H7 (cell line): ENCODE data around the gene MICU1. TPM values are rescaled to one million over a fixed set of nuclear protein-coding genes. Genes with fewer than 3 reads are reported as not detected.
"Not testable (repeated sequence)": the region's sequence is repeated elsewhere in the genome, so short reads cannot be mapped to it uniquely, and the experiment has no call there.

Experiments
- DNase-seq: peaks from one replicate; pipeline ENCODE4 v3.0.0; 2012
- H3K27me3 ChIP-seq: 2 replicates; pipeline ENCODE4 v1.6.0; 2011; ENCODE audit warnings: mild to moderate bottlenecking, low read length; ENCODE audit not compliant: control insufficient read depth, insufficient read depth
- H3K36me3 ChIP-seq: replicated peaks from 2 replicates; pipeline ENCODE4 v1.5.1; 2011; ENCODE audit warnings: low read length; ENCODE audit not compliant: control insufficient read depth, insufficient read depth
- H3K4me3 ChIP-seq: 2 replicates; pipeline ENCODE4 v1.5.1; 2011; ENCODE audit warnings: low read depth, mild to moderate bottlenecking, control low read depth, low read length, moderate library complexity; ENCODE audit not compliant: insufficient read depth
- total RNA-seq: library from RNA; depleted of rRNA; stranded (reverse); fragments of >200 nt; shearing (Covaris generic); gene quantifications from 2 replicates; pipeline ENCODE4 v1.2.3, GENCODE V29; 2014

MICU1 gene
- total RNA-seq, 1 experiment from 2014 or later = 41.0 TPM

GRCh38 chr10:72485701-72486100 lies 140.2 kb downstream of the MICU1 start:
- Histone ChIP-seq H3K36me3 (no peaks in the 10 kb centered on the region), H3K27me3 (no peaks in the 10 kb centered on the region), H3K4me3 (no peak overlapping the region)
- no peak for DNase-seq

DNA sequence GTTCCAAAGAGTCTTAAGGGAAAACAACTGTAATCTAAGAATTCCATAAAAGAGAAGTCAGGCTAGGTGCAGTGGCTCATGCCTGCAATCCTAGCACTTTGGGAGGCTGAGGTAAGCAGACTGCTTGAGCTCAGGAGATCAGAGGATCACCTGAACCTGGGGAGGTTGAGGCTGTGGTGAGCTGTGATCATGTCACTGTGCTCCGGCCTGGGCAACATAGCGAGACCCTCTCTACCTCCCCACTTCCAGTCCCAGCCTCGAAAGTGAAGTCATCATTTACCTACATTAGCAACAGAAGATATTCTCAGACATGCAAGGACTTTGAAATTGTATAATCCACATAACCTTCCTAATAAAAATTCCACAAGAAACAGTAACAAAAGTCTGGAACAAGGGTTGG lies 141.4 kb downstream of the MICU1 start:
- H3K36me3 ChIP-seq = no peaks in the 10 kb centered on the region
- no peak overlapping the region for H3K4me3 ChIP-seq
- no peak for DNase-seq
- no peaks in the 10 kb centered on the region for H3K27me3 ChIP-seq

DNA sequence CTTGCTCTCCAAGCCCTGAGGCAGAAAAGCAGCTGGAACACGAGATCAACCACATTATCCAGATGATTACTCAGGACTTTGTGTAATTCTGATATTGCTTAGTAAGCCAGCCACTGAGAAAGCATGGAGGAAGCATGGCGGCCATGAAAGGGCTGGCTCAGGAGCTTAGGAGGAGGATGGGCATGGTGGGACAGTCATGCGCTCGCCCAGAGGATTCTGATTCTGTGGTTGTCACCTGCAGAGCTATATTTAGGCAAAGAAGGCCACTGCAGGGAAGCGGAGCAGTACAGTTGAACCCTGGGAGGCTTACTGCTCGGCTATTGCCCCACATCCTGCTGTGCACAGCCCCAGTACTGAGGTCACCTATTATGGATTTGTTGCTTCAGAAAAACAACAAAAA lies 142.4 kb downstream of the MICU1 start:
- no peak for DNase-seq
- H3K36me3 ChIP-seq = no peaks in the 10 kb centered on the region
- H3K4me3 ChIP-seq = no peak overlapping the region
- H3K27me3 ChIP-seq = no peaks in the 10 kb centered on the region

DNA sequence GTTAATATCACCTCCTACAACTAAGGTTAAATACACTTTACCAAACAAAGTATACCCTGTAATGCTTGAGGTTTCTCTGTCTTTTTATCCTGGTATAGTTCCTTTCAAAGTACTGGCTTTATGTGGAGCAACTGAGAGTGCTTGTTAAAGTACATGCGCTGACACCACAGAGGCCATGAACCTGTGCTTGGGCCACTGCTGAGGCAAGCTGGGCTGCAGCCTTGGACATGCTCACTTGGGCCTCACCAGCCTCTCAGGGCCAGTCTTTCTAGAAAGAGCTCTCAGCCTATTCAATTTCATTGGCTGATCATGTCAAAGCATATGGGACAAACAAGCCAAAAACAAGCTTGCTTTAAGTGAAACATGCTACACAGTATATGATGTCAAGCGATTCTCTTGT lies 145.0 kb downstream of the MICU1 start:
- DNase-seq = no peak
- no peak overlapping the region for H3K4me3 ChIP-seq
- no peaks in the 10 kb centered on the region for H3K27me3 ChIP-seq
- H3K36me3 ChIP-seq = no peaks in the 10 kb centered on the region; the same call in 1 of the 2 replicates

GRCh38 chr10:72477463-72477862 lies 148.4 kb downstream of the MICU1 start:
- no peaks in the 10 kb centered on the region for H3K27me3 ChIP-seq
- DNase-seq = no peak
- H3K36me3 ChIP-seq = no peaks in the 10 kb centered on the region; the same call in 1 of the 2 replicates
- no peak overlapping the region for H3K4me3 ChIP-seq

DNA sequence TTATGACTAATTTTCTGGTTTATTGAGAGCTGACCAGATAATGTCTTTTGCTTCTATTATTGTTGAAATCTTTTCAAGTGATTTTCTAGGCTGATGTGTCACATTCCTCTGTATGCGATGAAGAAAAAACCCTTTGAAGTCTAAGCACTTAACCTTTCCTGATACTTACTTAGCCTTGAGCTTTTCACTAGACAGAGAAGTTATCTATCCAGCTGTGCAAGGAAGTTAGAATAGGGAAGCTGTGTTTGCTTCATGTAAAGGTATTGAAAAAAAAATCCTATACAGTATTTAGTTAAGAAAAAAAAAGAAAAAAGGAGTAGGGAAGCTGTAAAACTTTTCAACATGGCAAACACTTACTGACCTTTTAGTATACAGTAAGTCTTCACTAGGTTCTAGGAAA lies 153.6 kb downstream of the MICU1 start:
- H3K36me3 ChIP-seq = no peaks in the 10 kb centered on the region; the same call in 1 of the 2 replicates
- no peak for DNase-seq
- no peak overlapping the region for H3K4me3 ChIP-seq
- no peaks in the 10 kb centered on the region for H3K27me3 ChIP-seq

DNA sequence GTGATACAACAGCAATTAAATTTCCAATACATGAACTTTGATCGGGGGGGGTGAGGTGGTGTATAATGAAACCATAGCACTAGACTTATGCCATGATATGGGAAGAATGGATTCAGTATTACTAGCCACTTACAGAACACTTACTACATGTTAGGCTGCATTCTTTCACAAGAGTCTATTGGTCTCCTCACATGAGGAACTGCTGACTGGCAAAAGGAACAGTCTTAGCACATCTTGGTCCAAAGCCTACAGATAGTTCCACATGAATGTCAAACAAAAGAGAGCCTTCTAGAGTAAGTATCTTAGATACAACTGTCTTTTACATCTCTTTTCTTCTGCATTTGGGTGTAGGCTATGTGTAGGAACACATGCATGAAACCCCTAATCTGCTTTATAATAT lies 155.2 kb downstream of the MICU1 start:
- no peak overlapping the region for H3K4me3 ChIP-seq
- no peaks in the 10 kb centered on the region for H3K36me3 ChIP-seq
- no peaks in the 10 kb centered on the region for H3K27me3 ChIP-seq
- no peak for DNase-seq

GRCh38 chr10:72467064-72467463 lies 158.8 kb downstream of the MICU1 start:
- not testable (repeated sequence) for H3K27me3 ChIP-seq, H3K4me3 ChIP-seq, DNase-seq, H3K36me3 ChIP-seq

- Histone ChIP-seq H3K4me3 (no peak overlapping the region), H3K27me3 (no peaks in the 10 kb centered on the region), H3K36me3 (no peaks in the 10 kb centered on the region)
- no peak for DNase-seq
Measured at GRCh38 chr10:72466018-72466417, 159.9 kb downstream of the MICU1 start.

GRCh38 chr10:72464438-72464837 lies 161.4 kb downstream of the MICU1 start:
- no peak overlapping the region for H3K4me3 ChIP-seq
- DNase-seq = no peak
- H3K27me3 ChIP-seq = no peaks in the 10 kb centered on the region
- no peaks in the 10 kb centered on the region for H3K36me3 ChIP-seq

DNA sequence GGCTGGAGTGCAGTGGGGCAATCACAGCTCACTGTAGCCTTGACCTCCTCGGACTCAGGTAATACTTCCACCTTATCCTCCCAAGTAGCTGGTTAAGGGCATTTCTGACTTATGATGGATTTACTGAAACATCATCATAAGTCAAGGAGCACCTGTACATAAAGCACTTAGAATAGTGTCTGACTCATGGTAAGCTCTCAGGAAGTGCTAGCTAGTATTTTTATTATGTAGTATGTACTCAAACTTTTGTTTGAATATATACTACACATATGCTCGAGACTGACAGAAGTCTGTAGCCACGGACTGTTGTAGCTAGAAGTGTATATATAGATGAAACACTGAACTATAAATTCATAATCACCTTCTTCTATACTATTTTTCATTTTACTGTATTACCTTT lies 163.6 kb downstream of the MICU1 start:
- no peak overlapping the region for H3K4me3 ChIP-seq
- H3K36me3 ChIP-seq = no peaks in the 10 kb centered on the region
- no peaks in the 10 kb centered on the region for H3K27me3 ChIP-seq
- DNase-seq = no peak

DNA sequence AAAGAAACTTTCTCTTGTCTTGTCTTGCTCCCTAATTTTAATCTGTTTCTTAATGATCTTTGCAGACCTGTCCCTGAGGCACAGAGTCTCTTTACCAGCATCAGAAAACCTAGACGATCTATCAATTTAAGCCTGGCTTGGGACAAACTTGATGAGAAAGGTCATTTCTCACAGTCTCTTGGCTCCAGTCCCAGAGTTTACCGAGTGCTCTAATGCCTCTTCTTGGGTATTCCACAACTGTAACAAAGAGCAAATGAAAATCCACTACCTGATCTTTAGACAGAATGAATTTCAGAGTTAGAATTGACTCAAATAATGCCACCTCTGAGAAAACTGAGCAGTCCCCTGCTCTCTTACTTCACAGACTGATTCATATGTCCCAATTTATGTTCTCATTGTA lies 164.8 kb downstream of the MICU1 start:
- DNase-seq = no peak
- H3K36me3 ChIP-seq = no peaks in the 10 kb centered on the region
- no peak overlapping the region for H3K4me3 ChIP-seq
- H3K27me3 ChIP-seq = no peaks in the 10 kb centered on the region

DNA sequence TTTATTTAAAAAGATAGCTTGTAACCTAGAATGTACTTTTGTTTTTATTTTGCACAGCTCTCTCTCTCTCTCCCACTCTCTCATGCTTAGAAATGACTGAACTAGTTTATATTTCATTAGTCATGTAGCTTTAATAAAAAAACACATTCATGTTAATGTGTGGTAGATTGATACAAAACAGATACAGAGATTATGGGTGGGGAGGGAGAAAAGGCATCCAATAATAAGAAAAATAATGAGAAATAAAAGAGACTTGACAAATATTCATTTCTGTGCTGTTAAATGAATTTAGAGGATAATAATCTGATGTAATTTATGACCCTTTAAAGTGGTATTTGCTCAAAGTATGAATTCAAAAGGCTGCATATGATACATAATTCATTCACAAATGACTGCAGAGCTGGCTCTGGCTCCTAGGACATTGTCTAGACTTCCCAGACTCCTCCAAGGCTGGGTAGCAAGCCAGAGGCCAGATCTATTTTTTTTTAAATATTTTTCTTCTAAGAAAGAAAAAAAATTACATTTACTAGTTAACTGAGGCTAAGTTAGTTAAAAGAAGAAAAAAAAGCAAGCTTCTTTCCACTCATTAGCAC lies 165.5 kb downstream of the MICU1 start:
- Histone ChIP-seq H3K4me3 (no peak overlapping the region), H3K36me3 (no peaks in the 10 kb centered on the region), H3K27me3 (no peaks in the 10 kb centered on the region)
- no peak for DNase-seq

- H3K4me3 ChIP-seq = no peak overlapping the region
- no peaks in the 10 kb centered on the region for H3K27me3 ChIP-seq
- no peak for DNase-seq
- H3K36me3 ChIP-seq = no peaks in the 10 kb centered on the region
Measured at GRCh38 chr10:72459301-72459700, 166.6 kb downstream of the MICU1 start.

- no peak for DNase-seq
Measured at GRCh38 chr10:72455889-72456595, 169.8 kb downstream of the MICU1 start.

More at GRCh38 chr10:72455889-72456595, 169.8 kb downstream of the MICU1 start:
- Histone ChIP-seq H3K4me3 (no peak overlapping the region), H3K36me3 (no peaks in the 10 kb centered on the region), H3K27me3 (no peaks in the 10 kb centered on the region)
